Measurements from ENCODE around the gene QTRT2. TPM values are rescaled to one million over a fixed set of nuclear protein-coding genes. Genes with fewer than 3 reads are reported as not detected.
A peak's percentile ranks its signal among the peaks of the same experiment; 100 is the strongest.

The QTRT2 gene
- 35.0 and 38.0 TPM in 2 replicates for total RNA-seq (2014; rRNA removed)
- Bru-seq, nascent RNA: percentile 87 among the genes with signal in this experiment
- BruChase-seq, experiment 1, labeled RNA remaining after a 6-hour chase: percentile 85 among the genes with signal in this experiment
- BruChase-seq, experiment 2, labeled RNA remaining after a 2-hour chase: percentile 84 among the genes with signal in this experiment
- long read RNA-seq, full-length matches to known transcripts: 50 of 70 reads
- long read RNA-seq, partial matches to known transcripts: 10 of 70 reads
- long read RNA-seq, other reads (novel, unspliced or antisense): 10 of 70 reads

DNA sequence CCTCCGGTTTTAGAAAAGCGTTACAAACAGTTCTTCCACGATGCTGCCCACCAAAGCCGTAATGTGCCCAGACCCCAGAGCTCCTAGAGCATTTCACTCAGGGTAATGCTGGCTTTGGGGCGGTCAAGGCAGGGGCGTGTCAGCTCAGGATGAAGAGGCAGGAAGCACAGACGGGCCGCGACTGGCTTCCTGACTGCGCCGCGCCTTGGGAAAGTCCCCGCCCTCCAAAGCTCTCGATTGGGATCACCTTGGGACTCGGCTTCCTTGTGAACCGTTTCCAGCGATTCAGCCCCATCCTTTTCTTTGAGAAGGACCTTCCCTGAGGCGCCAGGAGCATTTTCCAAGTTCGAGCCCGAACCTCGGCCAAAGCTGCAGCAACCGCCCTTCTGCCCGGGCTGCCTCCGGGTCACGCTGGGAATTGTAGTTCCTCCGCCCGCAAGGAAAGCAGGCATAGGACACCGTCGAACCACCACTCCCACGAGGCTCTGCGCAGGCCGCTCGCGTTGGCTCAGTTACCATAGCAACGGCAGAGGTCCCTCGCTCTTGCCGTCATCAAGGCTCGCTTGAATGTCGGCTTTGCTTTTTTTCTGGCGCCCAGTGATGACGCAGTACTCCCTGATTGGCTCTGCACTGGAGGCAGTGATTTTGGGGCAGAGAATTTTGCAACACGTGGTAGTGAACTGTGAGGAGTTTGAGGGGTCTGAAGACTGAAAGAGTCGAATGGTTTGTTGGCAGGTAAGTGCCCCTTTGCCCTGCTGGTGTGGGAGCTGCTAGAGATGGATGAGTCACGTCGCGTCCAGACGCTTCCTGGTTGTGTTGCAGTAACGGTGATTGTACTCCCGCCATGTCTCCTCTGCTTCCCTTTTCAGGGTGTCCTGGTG, at the start of gene QTRT2, which contains the start of gene CCDC191:
QTRT2 (plus strand) TSS at position 608 of the 881 bp plus-strand sequence. CDS start 8,521 bp downstream, outside the sequence.
CCDC191 (minus strand) TSS at position 397 of the 881 bp plus-strand sequence; CDS start at position 337, 60 bp downstream.
- CTCF ChIA-PET: interaction anchor here (0.6 kb wide), 1 partner anchor 1442 kb away, joined by 4 read pairs; no protein-coding TSS in a partner anchor
- Histone ChIP-seq H3F3A (ENCODE audit: low read length, unreplicated experiment) (no peaks in the 10 kb centered on the region), H3K4me3 (ENCODE audit: low read length) (peak within 1 kb of the TSS; percentile 76), H3K79me2 (ENCODE audit: low read length) (peaks cover 48% of the 10 kb centered on the region), H4K20me1 (ENCODE audit: low read length) (no peaks in the 10 kb centered on the region), H3K27me3 (ENCODE audit: low read length) (no peaks in the 10 kb centered on the region), H3K9ac (ENCODE audit: low read length) (peak within 1 kb of the TSS; percentile 85), H3K4me2 (ENCODE audit: low read length) (peak within 1 kb of the TSS; percentile 96), H3K9me3 (ENCODE audit: low read length) (no peaks in the 10 kb centered on the region), H2AFZ (ENCODE audit: low read length) (peak within 1 kb of the TSS; percentile 97), H3K9me2 (replicated peaks; ENCODE audit: low read length) (no peaks in the 10 kb centered on the region), H3K4me1 (ENCODE audit: insufficient read depth, low read length) (peaks cover 21% of the 10 kb centered on the region), H3K36me3 (ENCODE audit: low read depth, low read length) (peaks cover 8% of the 10 kb centered on the region; the same call in 1 of the 2 replicates), H3K27ac (ENCODE audit: low read length) (peak within 1 kb of the TSS; percentile 71)
- POLR2A ChIA-PET (ENCODE audit: unreplicated experiment): no interaction called here
- BruUV-seq (replicated peaks): TSS peak; percentile 76
- no peak for TF ChIP-seq EZH2 (IDR thresholded peaks at IDR 0.05; ENCODE audit: low read length, unreplicated experiment)
- no peak for TF ChIP-seq EZH2phosphoT487 (IDR thresholded peaks at IDR 0.05; ENCODE audit: borderline replicate concordance, low read length)
- TF ChIP-seq, protein P1, sequence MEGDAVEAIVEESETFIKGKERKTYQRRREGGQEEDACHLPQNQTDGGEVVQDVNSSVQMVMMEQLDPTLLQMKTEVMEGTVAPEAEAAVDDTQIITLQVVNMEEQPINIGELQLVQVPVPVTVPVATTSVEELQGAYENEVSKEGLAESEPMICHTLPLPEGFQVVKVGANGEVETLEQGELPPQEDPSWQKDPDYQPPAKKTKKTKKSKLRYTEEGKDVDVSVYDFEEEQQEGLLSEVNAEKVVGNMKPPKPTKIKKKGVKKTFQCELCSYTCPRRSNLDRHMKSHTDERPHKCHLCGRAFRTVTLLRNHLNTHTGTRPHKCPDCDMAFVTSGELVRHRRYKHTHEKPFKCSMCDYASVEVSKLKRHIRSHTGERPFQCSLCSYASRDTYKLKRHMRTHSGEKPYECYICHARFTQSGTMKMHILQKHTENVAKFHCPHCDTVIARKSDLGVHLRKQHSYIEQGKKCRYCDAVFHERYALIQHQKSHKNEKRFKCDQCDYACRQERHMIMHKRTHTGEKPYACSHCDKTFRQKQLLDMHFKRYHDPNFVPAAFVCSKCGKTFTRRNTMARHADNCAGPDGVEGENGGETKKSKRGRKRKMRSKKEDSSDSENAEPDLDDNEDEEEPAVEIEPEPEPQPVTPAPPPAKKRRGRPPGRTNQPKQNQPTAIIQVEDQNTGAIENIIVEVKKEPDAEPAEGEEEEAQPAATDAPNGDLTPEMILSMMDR (conservative IDR thresholded peaks at IDR 0.05; ENCODE audit: low read depth, low read length): no peak
- DNase-seq (peak; percentile 99), ATAC-seq (peak; percentile 98)
- intact Hi-C loops (cut with micrococcal nuclease): loop anchor here (2.0 to 5.0 kb wide), 3 partner anchors 109 to 309 kb away; partner anchors contain the start of genes ATP6V1A, GRAMD1C, NAA50 and ZDHHC23

DNA sequence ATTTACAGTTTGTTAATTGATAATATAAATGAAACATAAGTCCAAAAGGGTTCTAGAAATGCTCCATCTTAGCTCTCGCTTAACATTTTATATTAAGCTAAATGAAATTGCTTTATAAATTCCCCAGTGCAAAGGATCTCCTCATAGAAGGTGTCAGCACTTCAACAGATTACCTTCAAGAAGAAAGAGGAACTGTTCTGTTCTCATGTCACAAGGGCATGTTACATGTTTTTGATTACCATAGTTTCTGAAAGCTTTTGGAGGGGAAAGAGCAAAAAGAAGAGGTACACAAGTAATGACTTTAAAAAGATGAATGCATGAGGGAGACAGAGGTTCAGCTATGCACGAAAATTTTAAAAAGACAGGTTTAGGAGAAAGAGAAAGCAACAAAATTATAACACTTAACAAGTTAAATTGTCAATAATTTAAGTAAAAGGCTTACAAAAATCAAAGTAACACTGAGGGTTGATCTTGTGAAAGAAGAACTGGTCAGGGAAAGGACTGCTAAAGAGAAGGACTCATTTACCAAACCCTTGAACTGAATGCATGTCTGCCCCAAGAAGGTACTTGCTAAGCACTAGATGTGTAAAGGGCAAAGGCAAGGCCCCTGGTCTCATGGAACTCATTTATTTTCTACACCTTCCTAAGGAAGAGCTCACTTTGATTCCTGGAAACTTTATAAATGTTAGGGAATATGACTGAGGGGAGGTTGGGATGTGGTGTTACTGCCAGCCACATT, 45.3 kb upstream of the QTRT2 start:
- no peaks in the 10 kb centered on the region for H3K79me2 ChIP-seq (ENCODE audit: low read length)
- H3K9ac ChIP-seq (ENCODE audit: low read length): no peak overlapping the region
- BruUV-seq (replicated peaks): no TSS peak
- H3K9me2 ChIP-seq (replicated peaks; ENCODE audit: low read length): no peaks in the 10 kb centered on the region
- no peaks in the 10 kb centered on the region for H3K36me3 ChIP-seq (ENCODE audit: low read depth, low read length)
- no peak for ATAC-seq
- ChIA-PET POLR2A (ENCODE audit: unreplicated experiment) (interaction anchor here (0.6 kb wide), 1 partner anchor 34 kb away, joined by 3 read pairs; no protein-coding TSS in a partner anchor), CTCF (no interaction called here)
- no peaks in the 10 kb centered on the region for H3K4me1 ChIP-seq (ENCODE audit: insufficient read depth, low read length)
- H3F3A ChIP-seq (ENCODE audit: low read length, unreplicated experiment): no peaks in the 10 kb centered on the region
- H3K9me3 ChIP-seq (ENCODE audit: low read length): no peaks in the 10 kb centered on the region
- no peak overlapping the region for H2AFZ ChIP-seq (ENCODE audit: low read length)
- TF ChIP-seq EZH2 (IDR thresholded peaks at IDR 0.05; ENCODE audit: low read length, unreplicated experiment) (no peak), EZH2phosphoT487 (IDR thresholded peaks at IDR 0.05; ENCODE audit: borderline replicate concordance, low read length) (no peak)
- TF ChIP-seq, protein P1 (conservative IDR thresholded peaks at IDR 0.05; ENCODE audit: low read depth, low read length): no peak
- intact Hi-C loops (cut with micrococcal nuclease): no loop called here
- DNase-seq: no peak
- no peak overlapping the region for H3K27ac ChIP-seq (ENCODE audit: low read length)
- H4K20me1 ChIP-seq (ENCODE audit: low read length): no peaks in the 10 kb centered on the region
- no peak overlapping the region for H3K4me3 ChIP-seq (ENCODE audit: low read length)
- H3K27me3 ChIP-seq (ENCODE audit: low read length): no peaks in the 10 kb centered on the region
- no peak overlapping the region for H3K4me2 ChIP-seq (ENCODE audit: low read length)
